Measurements from ENCODE around the gene GNG7.
A peak's percentile ranks its signal among the peaks of the same experiment; 100 is the strongest.

DNA sequence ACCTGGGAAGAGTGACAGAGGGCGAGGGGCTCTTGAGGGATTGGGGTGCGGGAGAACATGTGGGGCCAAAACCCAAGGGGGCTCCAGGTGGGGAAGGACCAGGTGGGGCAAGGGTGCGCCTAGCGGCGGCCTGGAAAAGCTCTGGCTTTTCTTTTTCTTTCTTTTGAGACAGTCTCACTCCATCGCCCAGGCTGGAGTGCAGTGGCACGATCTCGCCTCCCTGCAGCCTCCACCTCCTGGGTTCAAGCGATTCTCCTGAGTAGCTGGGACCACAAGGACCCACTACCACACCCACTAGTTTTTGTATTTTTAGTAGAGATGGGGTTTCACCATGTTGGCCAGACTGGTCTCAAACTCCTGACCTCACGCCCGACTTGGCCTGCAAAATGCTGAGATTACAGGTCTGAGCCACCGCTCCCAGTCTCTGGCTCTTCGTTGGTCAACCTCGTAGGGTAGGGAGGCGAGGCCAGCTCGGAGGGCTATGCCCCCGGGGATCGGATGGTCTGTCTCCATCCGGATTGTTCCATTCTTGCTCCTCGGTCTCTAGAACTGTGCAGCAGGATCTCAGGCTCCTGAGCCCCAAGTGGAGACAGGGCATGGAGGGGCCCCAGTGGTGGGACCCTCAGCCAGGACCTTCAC is 222.8 kb downstream of the GNG7 start:
- TF ChIP-seq NFYB (IDR thresholded peaks at IDR 0.05; ENCODE audit: insufficient read depth, low read depth, low read length) = no peak
- TF ChIP-seq, protein P1, sequence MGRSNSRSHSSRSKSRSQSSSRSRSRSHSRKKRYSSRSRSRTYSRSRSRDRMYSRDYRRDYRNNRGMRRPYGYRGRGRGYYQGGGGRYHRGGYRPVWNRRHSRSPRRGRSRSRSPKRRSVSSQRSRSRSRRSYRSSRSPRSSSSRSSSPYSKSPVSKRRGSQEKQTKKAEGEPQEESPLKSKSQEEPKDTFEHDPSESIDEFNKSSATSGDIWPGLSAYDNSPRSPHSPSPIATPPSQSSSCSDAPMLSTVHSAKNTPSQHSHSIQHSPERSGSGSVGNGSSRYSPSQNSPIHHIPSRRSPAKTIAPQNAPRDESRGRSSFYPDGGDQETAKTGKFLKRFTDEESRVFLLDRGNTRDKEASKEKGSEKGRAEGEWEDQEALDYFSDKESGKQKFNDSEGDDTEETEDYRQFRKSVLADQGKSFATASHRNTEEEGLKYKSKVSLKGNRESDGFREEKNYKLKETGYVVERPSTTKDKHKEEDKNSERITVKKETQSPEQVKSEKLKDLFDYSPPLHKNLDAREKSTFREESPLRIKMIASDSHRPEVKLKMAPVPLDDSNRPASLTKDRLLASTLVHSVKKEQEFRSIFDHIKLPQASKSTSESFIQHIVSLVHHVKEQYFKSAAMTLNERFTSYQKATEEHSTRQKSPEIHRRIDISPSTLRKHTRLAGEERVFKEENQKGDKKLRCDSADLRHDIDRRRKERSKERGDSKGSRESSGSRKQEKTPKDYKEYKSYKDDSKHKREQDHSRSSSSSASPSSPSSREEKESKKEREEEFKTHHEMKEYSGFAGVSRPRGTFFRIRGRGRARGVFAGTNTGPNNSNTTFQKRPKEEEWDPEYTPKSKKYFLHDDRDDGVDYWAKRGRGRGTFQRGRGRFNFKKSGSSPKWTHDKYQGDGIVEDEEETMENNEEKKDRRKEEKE (IDR thresholded peaks at IDR 0.05) = no peak
- TF ChIP-seq NRF1 (conservative IDR thresholded peaks at IDR 0.05; ENCODE audit: low read depth, low read length) = no peak
- no peak for TF ChIP-seq ZNF24 (IDR thresholded peaks at IDR 0.05)
- no peak for TF ChIP-seq GABPA (IDR thresholded peaks at IDR 0.05; ENCODE audit: low read depth)
- TF ChIP-seq, protein P2, sequence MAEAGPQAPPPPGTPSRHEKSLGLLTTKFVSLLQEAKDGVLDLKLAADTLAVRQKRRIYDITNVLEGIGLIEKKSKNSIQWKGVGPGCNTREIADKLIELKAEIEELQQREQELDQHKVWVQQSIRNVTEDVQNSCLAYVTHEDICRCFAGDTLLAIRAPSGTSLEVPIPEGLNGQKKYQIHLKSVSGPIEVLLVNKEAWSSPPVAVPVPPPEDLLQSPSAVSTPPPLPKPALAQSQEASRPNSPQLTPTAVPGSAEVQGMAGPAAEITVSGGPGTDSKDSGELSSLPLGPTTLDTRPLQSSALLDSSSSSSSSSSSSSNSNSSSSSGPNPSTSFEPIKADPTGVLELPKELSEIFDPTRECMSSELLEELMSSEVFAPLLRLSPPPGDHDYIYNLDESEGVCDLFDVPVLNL (IDR thresholded peaks at IDR 0.05; ENCODE audit: low read depth, low read length) = no peak
- TF ChIP-seq EP300 (IDR thresholded peaks at IDR 0.05; ENCODE audit: borderline replicate concordance in 1 of 2, control insufficient read depth in 1 of 2, low read depth in 2 of 2, low read length in 2 of 2) = no peak
- TF ChIP-seq NFIC (IDR thresholded peaks at IDR 0.05; ENCODE audit: low read depth, low read length) = no peak
- TF ChIP-seq, protein P3, sequence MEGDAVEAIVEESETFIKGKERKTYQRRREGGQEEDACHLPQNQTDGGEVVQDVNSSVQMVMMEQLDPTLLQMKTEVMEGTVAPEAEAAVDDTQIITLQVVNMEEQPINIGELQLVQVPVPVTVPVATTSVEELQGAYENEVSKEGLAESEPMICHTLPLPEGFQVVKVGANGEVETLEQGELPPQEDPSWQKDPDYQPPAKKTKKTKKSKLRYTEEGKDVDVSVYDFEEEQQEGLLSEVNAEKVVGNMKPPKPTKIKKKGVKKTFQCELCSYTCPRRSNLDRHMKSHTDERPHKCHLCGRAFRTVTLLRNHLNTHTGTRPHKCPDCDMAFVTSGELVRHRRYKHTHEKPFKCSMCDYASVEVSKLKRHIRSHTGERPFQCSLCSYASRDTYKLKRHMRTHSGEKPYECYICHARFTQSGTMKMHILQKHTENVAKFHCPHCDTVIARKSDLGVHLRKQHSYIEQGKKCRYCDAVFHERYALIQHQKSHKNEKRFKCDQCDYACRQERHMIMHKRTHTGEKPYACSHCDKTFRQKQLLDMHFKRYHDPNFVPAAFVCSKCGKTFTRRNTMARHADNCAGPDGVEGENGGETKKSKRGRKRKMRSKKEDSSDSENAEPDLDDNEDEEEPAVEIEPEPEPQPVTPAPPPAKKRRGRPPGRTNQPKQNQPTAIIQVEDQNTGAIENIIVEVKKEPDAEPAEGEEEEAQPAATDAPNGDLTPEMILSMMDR (IDR thresholded peaks at IDR 0.05 in 2 of 3, conservative IDR thresholded peaks at IDR 0.05 in 1 of 3; ENCODE audit: control insufficient read depth in 2 of 3, extremely low read depth in 1 of 3, insufficient read depth in 1 of 3, low read depth in 3 of 3, low read length in 3 of 3) = peak; percentile 41 to 61 (median 59); a peak in 5 of 6 replicates
- no peak for TF ChIP-seq SPI1 (IDR thresholded peaks at IDR 0.05; ENCODE audit: borderline replicate concordance, insufficient read depth, low read depth, low read length)
- TF ChIP-seq, protein P4, sequence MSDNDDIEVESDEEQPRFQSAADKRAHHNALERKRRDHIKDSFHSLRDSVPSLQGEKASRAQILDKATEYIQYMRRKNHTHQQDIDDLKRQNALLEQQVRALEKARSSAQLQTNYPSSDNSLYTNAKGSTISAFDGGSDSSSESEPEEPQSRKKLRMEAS (IDR thresholded peaks at IDR 0.05; ENCODE audit: low read depth, low read length) = no peak
- TF ChIP-seq, protein P5, sequence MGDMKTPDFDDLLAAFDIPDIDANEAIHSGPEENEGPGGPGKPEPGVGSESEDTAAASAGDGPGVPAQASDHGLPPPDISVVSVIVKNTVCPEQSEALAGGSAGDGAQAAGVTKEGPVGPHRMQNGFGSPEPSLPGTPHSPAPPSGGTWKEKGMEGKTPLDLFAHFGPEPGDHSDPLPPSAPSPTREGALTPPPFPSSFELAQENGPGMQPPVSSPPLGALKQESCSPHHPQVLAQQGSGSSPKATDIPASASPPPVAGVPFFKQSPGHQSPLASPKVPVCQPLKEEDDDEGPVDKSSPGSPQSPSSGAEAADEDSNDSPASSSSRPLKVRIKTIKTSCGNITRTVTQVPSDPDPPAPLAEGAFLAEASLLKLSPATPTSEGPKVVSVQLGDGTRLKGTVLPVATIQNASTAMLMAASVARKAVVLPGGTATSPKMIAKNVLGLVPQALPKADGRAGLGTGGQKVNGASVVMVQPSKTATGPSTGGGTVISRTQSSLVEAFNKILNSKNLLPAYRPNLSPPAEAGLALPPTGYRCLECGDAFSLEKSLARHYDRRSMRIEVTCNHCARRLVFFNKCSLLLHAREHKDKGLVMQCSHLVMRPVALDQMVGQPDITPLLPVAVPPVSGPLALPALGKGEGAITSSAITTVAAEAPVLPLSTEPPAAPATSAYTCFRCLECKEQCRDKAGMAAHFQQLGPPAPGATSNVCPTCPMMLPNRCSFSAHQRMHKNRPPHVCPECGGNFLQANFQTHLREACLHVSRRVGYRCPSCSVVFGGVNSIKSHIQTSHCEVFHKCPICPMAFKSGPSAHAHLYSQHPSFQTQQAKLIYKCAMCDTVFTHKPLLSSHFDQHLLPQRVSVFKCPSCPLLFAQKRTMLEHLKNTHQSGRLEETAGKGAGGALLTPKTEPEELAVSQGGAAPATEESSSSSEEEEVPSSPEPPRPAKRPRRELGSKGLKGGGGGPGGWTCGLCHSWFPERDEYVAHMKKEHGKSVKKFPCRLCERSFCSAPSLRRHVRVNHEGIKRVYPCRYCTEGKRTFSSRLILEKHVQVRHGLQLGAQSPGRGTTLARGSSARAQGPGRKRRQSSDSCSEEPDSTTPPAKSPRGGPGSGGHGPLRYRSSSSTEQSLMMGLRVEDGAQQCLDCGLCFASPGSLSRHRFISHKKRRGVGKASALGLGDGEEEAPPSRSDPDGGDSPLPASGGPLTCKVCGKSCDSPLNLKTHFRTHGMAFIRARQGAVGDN (IDR thresholded peaks at IDR 0.05) = no peak
- TF ChIP-seq CBX3 (IDR thresholded peaks at IDR 0.05; ENCODE audit: borderline replicate concordance, low read depth) = no peak

Measured in GM12878 (cell line).